Fibroblast of mammary gland (primary cell): ENCODE data around the gene PRKG1.

ENCODE experiments used
- DNase-seq: peaks from one replicate; pipeline ENCODE4 v3.0.0-alpha.2; 2010; ENCODE audit warnings: low read depth
- H3K4me3 ChIP-seq: 2 replicates; pipeline ENCODE4 v1.5.1; 2011; ENCODE audit warnings: low read depth, mild to moderate bottlenecking, low read length, moderate library complexity; ENCODE audit not compliant: control insufficient read depth
- CTCF ChIP-seq: conservative IDR thresholded peaks from 2 replicates; pipeline ENCODE4 v1.5.1; 2011; ENCODE audit warnings: low read depth, low read length, inconsistent platforms; ENCODE audit not compliant: control insufficient read depth, insufficient read depth

The PRKG1 gene

GRCh38 chr10:51878695-51879094 is 804.4 kb downstream of the PRKG1 start:
- no peak for TF ChIP-seq CTCF
- H3K4me3 ChIP-seq, result no peak overlapping the region
- DNase-seq, result peak; percentile 38

GRCh38 chr10:51879238-51879637 is 805.0 kb downstream of the PRKG1 start:
- DNase-seq, result peak; percentile 100
- TF ChIP-seq CTCF, result no peak
- H3K4me3 ChIP-seq, result no peak overlapping the region

- no peak overlapping the region for H3K4me3 ChIP-seq
- DNase-seq, result no peak
- TF ChIP-seq CTCF, result no peak
These were observed 806.9 kb downstream of the PRKG1 start for GRCh38 chr10:51881213-51881612.

- H3K4me3 ChIP-seq, result no peak overlapping the region
- DNase-seq, result peak; percentile 74
- no peak for TF ChIP-seq CTCF
These were observed 812.3 kb downstream of the PRKG1 start for GRCh38 chr10:51886438-51887068.

- no peak for DNase-seq
- no peak overlapping the region for H3K4me3 ChIP-seq
- no peak for TF ChIP-seq CTCF
These were observed 814.0 kb downstream of the PRKG1 start for GRCh38 chr10:51888263-51888662.

GRCh38 chr10:51892313-51892712 is 818.0 kb downstream of the PRKG1 start:
- no peak overlapping the region for H3K4me3 ChIP-seq
- no peak for DNase-seq
- TF ChIP-seq CTCF, result no peak
